Neural cell (in vitro differentiated cells): ENCODE measurements around the gene CDKN2AIPNL. TPM values are rescaled to one million over a fixed set of nuclear protein-coding genes. Genes with fewer than 3 reads are reported as not detected.

ENCODE experiments used
- H2AFZ ChIP-seq: fragments of 200-600, 300-800 bp; sonication (generic), shearing (Covaris generic); 2 replicates; pipeline ENCODE4 v1.6.0; 2014; ENCODE audit warnings: low read depth, mild to moderate bottlenecking, antibody characterized with exemption, low read length, moderate library complexity
- H3F3A ChIP-seq: fragments of 200-600 bp; shearing (Covaris generic); 2 replicates; pipeline ENCODE4 v1.6.1; 2016; ENCODE audit warnings: mild to moderate bottlenecking, moderate library complexity, mixed read lengths, antibody characterized with exemption, low read length; ENCODE audit not compliant: insufficient read depth, poor library complexity, severe bottlenecking
- H3K27ac ChIP-seq: fragments of 200-600, 300-800 bp; sonication (generic), shearing (Covaris generic); 2 replicates; pipeline ENCODE4 v1.5.1; 2014; ENCODE audit warnings: mild to moderate bottlenecking, low read length, moderate library complexity
- H3K27me3 ChIP-seq: fragments of 300-800, 200-600 bp; sonication (generic), shearing (Covaris generic); 2 replicates; pipeline ENCODE4 v1.6.0; 2014; ENCODE audit warnings: mild to moderate bottlenecking, low read depth, low read length, moderate library complexity; ENCODE audit not compliant: insufficient read depth
- H3K36me3 ChIP-seq: fragments of 300-800, 200-600 bp; sonication (generic), shearing (Covaris generic); 2 replicates; pipeline ENCODE4 v1.5.1; 2014; ENCODE audit warnings: mild to moderate bottlenecking, antibody characterized with exemption, low read length, moderate library complexity; ENCODE audit not compliant: insufficient read depth
- H3K4me2 ChIP-seq: fragments of 300-800, 200-600 bp; sonication (generic), shearing (Covaris generic); 2 replicates; pipeline ENCODE4 v1.6.0; 2014; ENCODE audit warnings: mild to moderate bottlenecking, low read length
- H3K4me3 ChIP-seq: fragments of 300-800, 200-600 bp; sonication (generic), shearing (Covaris generic); 2 replicates; pipeline ENCODE4 v1.5.1; 2014; ENCODE audit warnings: mild to moderate bottlenecking, low read length, moderate library complexity
- H3K79me2 ChIP-seq: fragments of 200-600 bp; shearing (Covaris generic); replicated peaks from 2 replicates; pipeline ENCODE4 v1.6.0; 2014; ENCODE audit warnings: mild to moderate bottlenecking, low read length, moderate library complexity; ENCODE audit not compliant: insufficient read depth
- H3K9ac ChIP-seq: fragments of 300-800, 200-600 bp; sonication (generic), shearing (Covaris generic); 2 replicates; pipeline ENCODE4 v1.6.1; 2016; ENCODE audit warnings: mild to moderate bottlenecking, low read length, mixed read lengths
- H3K9me2 ChIP-seq: fragments of 200-600 bp; shearing (Covaris generic); 2 replicates; pipeline ENCODE4 v1.6.1; 2016; ENCODE audit warnings: mild to moderate bottlenecking, low read length, mixed read lengths; ENCODE audit not compliant: insufficient read depth
- H3K9me3 ChIP-seq: fragments of 200-600, 300-800 bp; sonication (generic), shearing (Covaris generic); 2 replicates; pipeline ENCODE4 v1.6.1; 2016; ENCODE audit warnings: mild to moderate bottlenecking, mixed run types, low read length, moderate library complexity, mixed read lengths
- H4K20me1 ChIP-seq: fragments of 200-600 bp; shearing (Covaris generic); 2 replicates; pipeline ENCODE4 v1.6.1; 2016; ENCODE audit warnings: mild to moderate bottlenecking, mixed run types; ENCODE audit not compliant: insufficient read depth
- EP300 ChIP-seq: fragments of 450-650 bp; conservative IDR thresholded peaks from 2 replicates; pipeline ENCODE4 v1.6.1; 2014; ENCODE audit warnings: antibody characterized with exemption, mild to moderate bottlenecking, moderate library complexity; ENCODE audit not compliant: poor library complexity, severe bottlenecking
- EZH2 ChIP-seq: fragments of 200-600, 300-800 bp; shearing (Covaris generic), sonication (generic); IDR thresholded peaks from 2 replicates; pipeline ENCODE4 v1.6.1; 2014; ENCODE audit warnings: antibody characterized with exemption, low read length, borderline replicate concordance, mild to moderate bottlenecking; ENCODE audit not compliant: insufficient read depth, poor library complexity, severe bottlenecking
- MXI1 ChIP-seq: fragments of 450-650 bp; conservative IDR thresholded peaks from 2 replicates; pipeline ENCODE4 v1.6.1; 2014; ENCODE audit warnings: antibody characterized with exemption, mild to moderate bottlenecking; ENCODE audit not compliant: poor library complexity, severe bottlenecking
- POLR2AphosphoS5 ChIP-seq: IDR thresholded peaks from 2 replicates; pipeline ENCODE4 v1.6.1; 2012
- RAD21 ChIP-seq: fragments of 450-650 bp; conservative IDR thresholded peaks from 2 replicates; pipeline ENCODE4 v1.6.1; 2014; ENCODE audit warnings: antibody characterized with exemption, mild to moderate bottlenecking, moderate library complexity
- SMC3 ChIP-seq: fragments of 450-650 bp; conservative IDR thresholded peaks from 2 replicates; pipeline ENCODE4 v1.6.1; 2014; ENCODE audit warnings: antibody characterized with exemption, mild to moderate bottlenecking, moderate library complexity; ENCODE audit not compliant: poor library complexity
- TAF1 ChIP-seq: IDR thresholded peaks from 2 replicates; pipeline ENCODE4 v1.6.1; 2012; ENCODE audit warnings: low read depth
- polyA plus RNA-seq: library from polyadenylated mRNA; depleted of rRNA; stranded (reverse); fragments of >200 nt; gene quantifications from 2 replicates; pipeline ENCODE4 v1.2.3, GENCODE V29; 2014
- TF ChIP-seq, protein P1 (sequence below): IDR thresholded peaks from 2 replicates; pipeline ENCODE4 v1.6.1; 2012; ENCODE audit warnings: borderline replicate concordance
- TF ChIP-seq, protein P2 (sequence below): fragments of 450-650 bp; IDR thresholded peaks from 2 replicates; pipeline ENCODE4 v1.5.1; 2014; ENCODE audit warnings: antibody characterized with exemption, mild to moderate bottlenecking, moderate library complexity; ENCODE audit not compliant: poor library complexity, severe bottlenecking

The CDKN2AIPNL gene
- polyA plus RNA-seq, 1 donor from 2014 or later, result 78.4 TPM

DNA sequence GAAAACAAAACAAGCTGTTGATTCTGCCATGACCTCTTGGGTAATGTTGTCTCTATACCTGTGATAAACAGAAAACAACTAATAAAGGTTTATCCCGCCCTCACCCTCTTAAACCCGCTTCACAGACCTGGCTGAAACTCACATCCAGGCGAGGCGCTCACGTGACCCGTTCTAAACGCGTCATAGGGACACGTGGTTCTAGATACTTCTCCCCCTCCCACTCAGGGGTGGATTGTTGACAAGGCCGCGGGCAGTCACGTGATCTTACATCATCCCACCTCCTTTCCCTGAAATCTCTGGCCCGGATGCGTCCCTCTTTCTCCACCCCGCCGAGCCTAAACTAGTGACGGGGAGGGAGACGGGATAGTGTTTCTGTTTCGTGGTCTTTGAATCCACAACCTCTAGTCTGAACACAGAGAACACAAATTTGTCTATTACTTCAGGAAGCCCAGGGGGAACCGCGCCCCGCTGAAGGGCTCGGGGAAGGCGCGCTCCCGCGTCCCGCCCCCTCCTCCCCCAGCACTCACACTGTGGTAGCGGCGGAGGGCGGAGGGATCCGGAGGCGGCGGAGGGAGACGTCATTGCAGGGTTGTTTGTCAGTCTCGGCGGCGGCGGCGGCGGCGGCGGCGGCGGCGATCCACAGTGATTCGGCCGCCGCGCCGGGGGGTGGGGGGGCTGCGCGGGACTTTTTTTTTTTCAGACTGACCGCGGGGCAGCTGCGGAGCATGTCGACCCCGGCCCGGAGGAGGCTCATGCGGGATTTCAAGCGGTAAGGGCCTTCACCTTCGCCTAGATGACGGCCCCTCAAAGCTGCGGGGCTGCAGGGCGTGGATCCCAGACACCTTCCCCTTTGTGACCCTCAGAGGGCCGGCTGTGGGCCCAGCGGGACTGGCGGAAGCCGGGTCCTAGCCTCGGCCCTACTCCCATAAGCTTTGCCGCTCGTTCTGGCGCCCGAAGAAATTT lies 40.5 kb downstream of the CDKN2AIPNL start, which contains the start of gene UBE2B:
TSS of gene UBE2B (plus strand) at position 699 of the 963 bp plus-strand sequence. CDS start at position 726, 27 bp downstream.
- Histone ChIP-seq H3K9ac (peak within 1 kb of the TSS; percentile 100), H3K27ac (peak within 1 kb of the TSS; percentile 98), H3K4me2 (peak within 1 kb of the TSS; percentile 79), H3K27me3 (no peaks in the 10 kb centered on the region), H3K79me2 (peaks cover 50% of the 10 kb centered on the region), H3K9me3 (no peaks in the 10 kb centered on the region), H2AFZ (peak within 1 kb of the TSS; percentile 86), H3F3A (no peaks in the 10 kb centered on the region), H3K36me3 (no peaks in the 10 kb centered on the region), H3K4me3 (peak within 1 kb of the TSS; percentile 99), H4K20me1 (no peaks in the 10 kb centered on the region), H3K9me2 (no peaks in the 10 kb centered on the region)
- peak; percentile 30 for TF ChIP-seq SMC3
- TF ChIP-seq, protein P1, sequence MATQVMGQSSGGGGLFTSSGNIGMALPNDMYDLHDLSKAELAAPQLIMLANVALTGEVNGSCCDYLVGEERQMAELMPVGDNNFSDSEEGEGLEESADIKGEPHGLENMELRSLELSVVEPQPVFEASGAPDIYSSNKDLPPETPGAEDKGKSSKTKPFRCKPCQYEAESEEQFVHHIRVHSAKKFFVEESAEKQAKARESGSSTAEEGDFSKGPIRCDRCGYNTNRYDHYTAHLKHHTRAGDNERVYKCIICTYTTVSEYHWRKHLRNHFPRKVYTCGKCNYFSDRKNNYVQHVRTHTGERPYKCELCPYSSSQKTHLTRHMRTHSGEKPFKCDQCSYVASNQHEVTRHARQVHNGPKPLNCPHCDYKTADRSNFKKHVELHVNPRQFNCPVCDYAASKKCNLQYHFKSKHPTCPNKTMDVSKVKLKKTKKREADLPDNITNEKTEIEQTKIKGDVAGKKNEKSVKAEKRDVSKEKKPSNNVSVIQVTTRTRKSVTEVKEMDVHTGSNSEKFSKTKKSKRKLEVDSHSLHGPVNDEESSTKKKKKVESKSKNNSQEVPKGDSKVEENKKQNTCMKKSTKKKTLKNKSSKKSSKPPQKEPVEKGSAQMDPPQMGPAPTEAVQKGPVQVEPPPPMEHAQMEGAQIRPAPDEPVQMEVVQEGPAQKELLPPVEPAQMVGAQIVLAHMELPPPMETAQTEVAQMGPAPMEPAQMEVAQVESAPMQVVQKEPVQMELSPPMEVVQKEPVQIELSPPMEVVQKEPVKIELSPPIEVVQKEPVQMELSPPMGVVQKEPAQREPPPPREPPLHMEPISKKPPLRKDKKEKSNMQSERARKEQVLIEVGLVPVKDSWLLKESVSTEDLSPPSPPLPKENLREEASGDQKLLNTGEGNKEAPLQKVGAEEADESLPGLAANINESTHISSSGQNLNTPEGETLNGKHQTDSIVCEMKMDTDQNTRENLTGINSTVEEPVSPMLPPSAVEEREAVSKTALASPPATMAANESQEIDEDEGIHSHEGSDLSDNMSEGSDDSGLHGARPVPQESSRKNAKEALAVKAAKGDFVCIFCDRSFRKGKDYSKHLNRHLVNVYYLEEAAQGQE, result peak; percentile 92
- peak; percentile 63 for TF ChIP-seq MXI1
- TF ChIP-seq, protein P2, sequence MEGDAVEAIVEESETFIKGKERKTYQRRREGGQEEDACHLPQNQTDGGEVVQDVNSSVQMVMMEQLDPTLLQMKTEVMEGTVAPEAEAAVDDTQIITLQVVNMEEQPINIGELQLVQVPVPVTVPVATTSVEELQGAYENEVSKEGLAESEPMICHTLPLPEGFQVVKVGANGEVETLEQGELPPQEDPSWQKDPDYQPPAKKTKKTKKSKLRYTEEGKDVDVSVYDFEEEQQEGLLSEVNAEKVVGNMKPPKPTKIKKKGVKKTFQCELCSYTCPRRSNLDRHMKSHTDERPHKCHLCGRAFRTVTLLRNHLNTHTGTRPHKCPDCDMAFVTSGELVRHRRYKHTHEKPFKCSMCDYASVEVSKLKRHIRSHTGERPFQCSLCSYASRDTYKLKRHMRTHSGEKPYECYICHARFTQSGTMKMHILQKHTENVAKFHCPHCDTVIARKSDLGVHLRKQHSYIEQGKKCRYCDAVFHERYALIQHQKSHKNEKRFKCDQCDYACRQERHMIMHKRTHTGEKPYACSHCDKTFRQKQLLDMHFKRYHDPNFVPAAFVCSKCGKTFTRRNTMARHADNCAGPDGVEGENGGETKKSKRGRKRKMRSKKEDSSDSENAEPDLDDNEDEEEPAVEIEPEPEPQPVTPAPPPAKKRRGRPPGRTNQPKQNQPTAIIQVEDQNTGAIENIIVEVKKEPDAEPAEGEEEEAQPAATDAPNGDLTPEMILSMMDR, result no peak
- TF ChIP-seq EZH2, result no peak
- peak; percentile 96 for TF ChIP-seq TAF1
- no peak for TF ChIP-seq RAD21
- TF ChIP-seq POLR2AphosphoS5, result peak; percentile 86
- peak; percentile 86 for TF ChIP-seq EP300

DNA sequence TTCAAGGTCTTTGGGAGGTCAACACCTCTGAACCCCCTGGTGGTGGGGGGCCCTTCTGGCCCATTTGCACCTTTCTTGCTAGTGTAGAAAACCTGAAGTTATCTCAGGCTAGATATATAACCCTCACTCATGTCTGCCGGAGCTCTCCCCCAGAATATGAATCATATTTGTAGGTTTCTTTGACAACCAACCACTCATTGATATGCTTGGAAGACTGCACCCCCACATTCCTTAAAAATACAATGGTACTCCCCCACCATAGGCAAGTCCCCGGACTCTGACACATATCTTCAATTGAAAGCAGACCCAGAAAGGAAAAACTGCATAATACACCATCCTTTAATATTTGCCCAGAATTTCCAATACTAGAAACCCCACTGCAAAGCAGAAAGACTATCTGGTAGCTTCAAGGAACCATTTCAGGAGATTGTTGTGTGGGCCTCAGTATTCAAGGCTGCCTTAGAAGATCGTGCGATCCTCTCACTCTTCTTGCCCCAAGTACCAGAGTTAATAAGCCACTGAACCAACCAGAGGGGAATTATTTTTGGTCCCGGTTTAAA lies 41.3 kb downstream of the CDKN2AIPNL start:
- no peaks in the 10 kb centered on the region for H3K9me2 ChIP-seq
- peak overlapping the region; percentile 86 for H2AFZ ChIP-seq
- H3K27ac ChIP-seq, result peak overlapping the region; percentile 98
- no peaks in the 10 kb centered on the region for H3K36me3 ChIP-seq
- H3F3A ChIP-seq, result no peaks in the 10 kb centered on the region
- peaks cover 54% of the 10 kb centered on the region for H3K79me2 ChIP-seq
- peak overlapping the region; percentile 99 for H3K4me3 ChIP-seq
- TF ChIP-seq SMC3 (no peak), MXI1 (no peak), EP300 (no peak), POLR2AphosphoS5 (no peak), TAF1 (no peak), EZH2 (no peak), RAD21 (no peak)
- TF ChIP-seq, protein P2, result no peak
- TF ChIP-seq, protein P1, result no peak
- H4K20me1 ChIP-seq, result no peaks in the 10 kb centered on the region
- H3K4me2 ChIP-seq, result peak overlapping the region; percentile 62
- H3K27me3 ChIP-seq, result no peaks in the 10 kb centered on the region
- peak overlapping the region; percentile 100 for H3K9ac ChIP-seq
- H3K9me3 ChIP-seq, result no peaks in the 10 kb centered on the region
